Measurements from ENCODE around the gene LRRC74B.

DNA sequence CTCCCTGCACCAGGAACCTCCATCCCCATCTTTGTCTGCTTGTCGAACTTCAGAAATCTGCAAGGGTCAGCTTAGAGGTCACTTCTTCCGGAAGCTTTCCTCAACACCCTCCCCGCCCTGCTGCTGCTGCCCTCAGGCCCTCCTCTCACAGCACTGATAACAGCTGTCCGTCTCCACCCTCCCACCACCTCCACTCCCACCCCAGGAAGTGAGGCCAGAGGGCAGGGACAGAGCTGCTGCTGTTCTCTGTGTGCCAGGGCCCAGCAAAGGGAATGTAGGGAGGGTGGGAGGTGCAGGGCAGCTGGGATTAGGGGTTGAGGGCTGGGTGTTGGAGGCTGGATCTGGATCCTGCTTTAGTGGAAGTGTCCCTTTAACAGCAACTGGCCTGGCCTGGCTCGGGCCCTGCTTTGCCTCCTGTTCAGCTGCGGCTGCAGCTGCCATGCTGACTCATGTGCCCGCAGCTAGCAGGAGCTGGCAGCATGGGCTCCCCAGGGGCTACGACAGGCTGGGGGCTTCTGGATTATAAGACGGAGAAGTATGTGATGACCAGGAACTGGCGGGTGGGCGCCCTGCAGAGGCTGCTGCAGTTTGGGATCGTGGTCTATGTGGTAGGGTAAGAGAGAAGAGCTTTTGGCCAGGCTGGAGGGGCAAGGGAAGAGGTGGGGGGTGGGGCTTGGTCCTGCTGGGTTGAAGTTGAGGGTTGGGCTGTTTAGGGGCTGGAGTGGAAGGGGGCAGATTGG lies 30.9 kb upstream of the LRRC74B start, which contains the start of gene P2RX6:
- TF ChIP-seq, protein P1, sequence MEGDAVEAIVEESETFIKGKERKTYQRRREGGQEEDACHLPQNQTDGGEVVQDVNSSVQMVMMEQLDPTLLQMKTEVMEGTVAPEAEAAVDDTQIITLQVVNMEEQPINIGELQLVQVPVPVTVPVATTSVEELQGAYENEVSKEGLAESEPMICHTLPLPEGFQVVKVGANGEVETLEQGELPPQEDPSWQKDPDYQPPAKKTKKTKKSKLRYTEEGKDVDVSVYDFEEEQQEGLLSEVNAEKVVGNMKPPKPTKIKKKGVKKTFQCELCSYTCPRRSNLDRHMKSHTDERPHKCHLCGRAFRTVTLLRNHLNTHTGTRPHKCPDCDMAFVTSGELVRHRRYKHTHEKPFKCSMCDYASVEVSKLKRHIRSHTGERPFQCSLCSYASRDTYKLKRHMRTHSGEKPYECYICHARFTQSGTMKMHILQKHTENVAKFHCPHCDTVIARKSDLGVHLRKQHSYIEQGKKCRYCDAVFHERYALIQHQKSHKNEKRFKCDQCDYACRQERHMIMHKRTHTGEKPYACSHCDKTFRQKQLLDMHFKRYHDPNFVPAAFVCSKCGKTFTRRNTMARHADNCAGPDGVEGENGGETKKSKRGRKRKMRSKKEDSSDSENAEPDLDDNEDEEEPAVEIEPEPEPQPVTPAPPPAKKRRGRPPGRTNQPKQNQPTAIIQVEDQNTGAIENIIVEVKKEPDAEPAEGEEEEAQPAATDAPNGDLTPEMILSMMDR (IDR thresholded peaks at IDR 0.05): no peak
- TF ChIP-seq POLR2A (IDR thresholded peaks at IDR 0.05): no peak
